Prostate gland (tissue), 2 donors: ENCODE results near the gene NSF.

Experiments used
- CTCF ChIP-seq, 4 experiments: fragments of 200-600 bp in 2 of 4; fragments of 450-650 bp in 2 of 4; sonication (generic) in 2 of 4; IDR thresholded peaks; 1 replicate in 3 of 4; 2 replicates in 1 of 4; pipeline ENCODE4 v1.5.1; 2016 to 2019; ENCODE audit warnings: antibody characterized with exemption in 4 of 4, mild to moderate bottlenecking in 2 of 4, moderate library complexity in 2 of 4
- POLR2A ChIP-seq: fragments of 450-650 bp; IDR thresholded peaks from one replicate; pipeline ENCODE4 v1.6.1; 2016; ENCODE audit warnings: antibody characterized with exemption, mild to moderate bottlenecking
- POLR2AphosphoS5 ChIP-seq: sonication (generic); formaldehyde crosslinking; IDR thresholded peaks from one replicate; pipeline ENCODE4 v1.6.1; 2017; ENCODE audit warnings: antibody characterized with exemption

- TF ChIP-seq POLR2AphosphoS5 = no peak
- no peak for TF ChIP-seq CTCF (IDR thresholded peaks at IDR 0.05)
- TF ChIP-seq POLR2A = no peak
Observed at GRCh38 chr17:46759141-46759540, 168.7 kb downstream of the NSF start.
